GM18507 (cell line): ENCODE data around the gene HS3ST6.
"Not testable (repeated sequence)": the region's sequence is repeated elsewhere in the genome, so short reads cannot be mapped to it uniquely, and the experiment has no call there.

Experiments used
- DNase-seq: peaks from one replicate; pipeline ENCODE4 v3.0.0; 2011; ENCODE audit warnings: low read depth; ENCODE audit not compliant: insufficient read length; ENCODE audit errors: extremely low spot score
- FAIRE-seq: peaks from 2 replicates; lab custom pipeline; 2011; peaks lifted over from hg19 to GRCh38; lab: Jason Lieb, UNC

The HS3ST6 gene

GRCh38 chr16:1911467-1912214 is 6.6 kb downstream of the HS3ST6 start:
- FAIRE-seq (no peak), DNase-seq (no peak)

GRCh38 chr16:1909561-1910231 is 8.5 kb downstream of the HS3ST6 start:
- no peak for FAIRE-seq
- no peak for DNase-seq

GRCh38 chr16:1908983-1909382 is 9.2 kb downstream of the HS3ST6 start:
- no peak for FAIRE-seq
- no peak for DNase-seq

- DNase-seq (no peak), FAIRE-seq (no peak)
These were observed 10.0 kb downstream of the HS3ST6 start for GRCh38 chr16:1908184-1908583.

- no peak for DNase-seq
- no peak for FAIRE-seq
These were observed 10.9 kb downstream of the HS3ST6 start for GRCh38 chr16:1907226-1907860.

GRCh38 chr16:1906846-1907165 is 11.4 kb downstream of the HS3ST6 start:
- DNase-seq (no peak), FAIRE-seq (no peak)

GRCh38 chr16:1906055-1906845 is 12.0 kb downstream of the HS3ST6 start:
- FAIRE-seq (no peak), DNase-seq (no peak)

- FAIRE-seq: no peak
- DNase-seq: no peak
These were observed 14.1 kb downstream of the HS3ST6 start for GRCh38 chr16:1903845-1904840.

- DNase-seq (no peak), FAIRE-seq (no peak)
These were observed 15.0 kb downstream of the HS3ST6 start for GRCh38 chr16:1903220-1903574.

GRCh38 chr16:1902547-1903219 is 15.5 kb downstream of the HS3ST6 start:
- no peak for DNase-seq
- FAIRE-seq: no peak

- DNase-seq: no peak
- FAIRE-seq: no peak
These were observed 17.8 kb downstream of the HS3ST6 start for GRCh38 chr16:1900452-1900774.

- no peak for DNase-seq
- no peak for FAIRE-seq
These were observed 18.4 kb downstream of the HS3ST6 start for GRCh38 chr16:1899641-1900451.

- DNase-seq, FAIRE-seq: not testable (repeated sequence)
These were observed 20.5 kb downstream of the HS3ST6 start for GRCh38 chr16:1897692-1898091.

GRCh38 chr16:1895949-1896675 is 22.1 kb downstream of the HS3ST6 start:
- FAIRE-seq: no peak
- no peak for DNase-seq

- DNase-seq: no peak
- no peak for FAIRE-seq
These were observed 23.1 kb downstream of the HS3ST6 start for GRCh38 chr16:1895068-1895467.

GRCh38 chr16:1890708-1891050 is 27.5 kb downstream of the HS3ST6 start:
- no peak for DNase-seq
- no peak for FAIRE-seq

- FAIRE-seq (no peak), DNase-seq (no peak)
These were observed 28.0 kb downstream of the HS3ST6 start for GRCh38 chr16:1890024-1890707.
